A549 (cell line): Measurements from ENCODE around the gene PI4K2B. TPM values are rescaled to one million over a fixed set of nuclear protein-coding genes. Genes with fewer than 3 reads are reported as not detected.

Experiments used
- ATAC-seq, 2 experiments: fragments of 200-7000 bp in 1 of 2; fragments of >200 bp in 1 of 2; cut with Nextera tagmentation in 1 of 2; cut with Tn5 transposase in 1 of 2; 3 replicates each; pipeline versions ENCODE4 v1.8.0 to v1.9.1; 2018 to 2020; ENCODE audit warnings: mild to moderate bottlenecking in 1 of 2, moderate library complexity in 1 of 2
- CTCF ChIA-PET: fragments of 300-600 bp; sonication (Branson Sonifier 250); formaldehyde crosslinking; extraction: SDS; loops from one replicate; lab custom pipeline; 2021; ENCODE audit warnings: antibody characterized with exemption, inconsistent platforms; lab: Yijun Ruan, JAX
- POLR2A ChIA-PET: fragments of 350-600 bp; formaldehyde crosslinking; extraction: SDS; loops from one replicate; lab custom pipeline; 2021; ENCODE audit warnings: antibody characterized with exemption, inconsistent platforms; lab: Yijun Ruan, JAX
- DNase-seq, 2 experiments: peaks; one replicate each; pipeline versions ENCODE4 v3.0.0 to v3.0.0-alpha.2; 2011 to 2016; ENCODE audit warnings: low read depth in 1 of 2, low spot score in 1 of 2
- FAIRE-seq: peaks from 2 replicates; lab custom pipeline; 2011; peaks lifted over from hg19 to GRCh38; lab: Jason Lieb, UNC
- H3K27ac ChIP-seq, 2 experiments: fragments of >200 bp; sonication (Bioruptor Twin); formaldehyde crosslinking; 3 replicates each; pipeline ENCODE4 v1.5.1; 2016 to 2017
- H3K4me1 ChIP-seq: fragments of >200 bp; sonication (Bioruptor Twin); formaldehyde crosslinking; 3 replicates; pipeline ENCODE4 v1.6.1; 2016
- H3K4me2 ChIP-seq: fragments of >200 bp; sonication (Bioruptor Twin); formaldehyde crosslinking; 3 replicates; pipeline ENCODE4 v1.6.1; 2016
- H3K4me3 ChIP-seq: fragments of >200 bp; sonication (Bioruptor Twin); formaldehyde crosslinking; 3 replicates; pipeline ENCODE4 v1.5.1; 2016
- H3K9me3 ChIP-seq: fragments of >200 bp; sonication (Bioruptor Twin); formaldehyde crosslinking; 3 replicates; pipeline ENCODE4 v1.6.1; 2016
- BHLHE40 ChIP-seq: IDR thresholded peaks from 2 replicates; pipeline ENCODE4 v1.6.1; 2012; ENCODE audit warnings: low read depth, low read length, inconsistent platforms
- CHD2 ChIP-seq: fragments of 150-350 bp; IDR thresholded peaks from 2 replicates; pipeline ENCODE4 v1.6.1; 2014; ENCODE audit warnings: low read length; ENCODE audit not compliant: partially characterized antibody
- EHF ChIP-seq: fragments of 250-450 bp; sonication (Bioruptor Pico); IDR thresholded peaks from 2 replicates; pipeline ENCODE4 v1.5.0; 2020; ENCODE audit warnings: mild to moderate bottlenecking
- EP300 ChIP-seq, 2 experiments: fragments of >200 bp; sonication (Bioruptor Twin); formaldehyde crosslinking; IDR thresholded peaks; 2 replicates in 1 of 2; 3 replicates in 1 of 2; pipeline ENCODE4 v1.6.1; 2016 to 2017
- FOSL2 ChIP-seq, 2 experiments: fragments of 450-650 bp in 1 of 2; fragments of >200 bp in 1 of 2; sonication (Bioruptor Twin) in 1 of 2; formaldehyde crosslinking; IDR thresholded peaks; 2 replicates each; pipeline versions ENCODE4 v1.5.0 to v1.6.1; 2016 to 2020; ENCODE audit warnings: mild to moderate bottlenecking in 1 of 2, moderate library complexity in 1 of 2
- HDAC2 ChIP-seq: fragments of 200-600 bp; sonication (generic); IDR thresholded peaks from 2 replicates; pipeline ENCODE4 v1.6.1; 2016
- HEYL ChIP-seq: fragments of 250-450 bp; sonication (Bioruptor Pico); IDR thresholded peaks from 2 replicates; pipeline ENCODE4 v1.8.0; 2021; ENCODE audit warnings: mild to moderate bottlenecking, moderate library complexity
- HMGXB4 ChIP-seq: fragments of 250-450 bp; sonication (Bioruptor Pico); IDR thresholded peaks from 2 replicates; pipeline ENCODE4 v1.5.0; 2021; ENCODE audit warnings: mild to moderate bottlenecking, moderate library complexity, borderline replicate concordance
- KDM1A ChIP-seq: fragments of 200-600 bp; sonication (generic); IDR thresholded peaks from 2 replicates; pipeline ENCODE4 v1.6.1; 2016; ENCODE audit warnings: low read depth, mild to moderate bottlenecking
- KDM5A ChIP-seq: fragments of 200-600 bp; sonication (generic); IDR thresholded peaks from 2 replicates; pipeline ENCODE4 v1.6.1; 2016; ENCODE audit warnings: antibody characterized with exemption, mild to moderate bottlenecking
- MYC ChIP-seq: IDR thresholded peaks from 2 replicates; pipeline ENCODE4 v1.6.1; 2012; ENCODE audit warnings: mild to moderate bottlenecking, inconsistent platforms, low read length, improper control_type of control experiment, borderline replicate concordance
- NFE2L2 ChIP-seq: fragments of 150-350 bp; conservative IDR thresholded peaks from 2 replicates; pipeline ENCODE4 v1.6.1; 2014; ENCODE audit warnings: low read length
- PBX3 ChIP-seq: IDR thresholded peaks from 2 replicates; pipeline ENCODE4 v1.6.1; 2012
- PHF8 ChIP-seq: fragments of 200-600 bp; sonication (generic); IDR thresholded peaks from 2 replicates; pipeline ENCODE4 v1.6.1; 2016; ENCODE audit warnings: low read depth, mild to moderate bottlenecking, antibody characterized with exemption, moderate library complexity, borderline replicate concordance
- RAD21 ChIP-seq, 2 experiments: fragments of >200 bp in 1 of 2; sonication (Bioruptor Twin) in 1 of 2; formaldehyde crosslinking in 1 of 2; IDR thresholded peaks in 1 of 2; conservative IDR thresholded peaks in 1 of 2; 2 replicates in 1 of 2; 3 replicates in 1 of 2; pipeline ENCODE4 v1.6.1; 2012 to 2018; ENCODE audit warnings: inconsistent platforms in 1 of 2
- SMC3 ChIP-seq: fragments of >200 bp; sonication (Bioruptor Twin); formaldehyde crosslinking; IDR thresholded peaks from 3 replicates; pipeline ENCODE4 v1.6.1; 2018; ENCODE audit warnings: inconsistent platforms
- TP53 ChIP-seq: fragments of 250-450 bp; sonication (Bioruptor Pico); IDR thresholded peaks from 2 replicates; pipeline ENCODE4 v1.5.0; 2021; ENCODE audit warnings: mild to moderate bottlenecking, moderate library complexity
- USF2 ChIP-seq: fragments of 450-650 bp; IDR thresholded peaks from 2 replicates; pipeline ENCODE4 v1.6.1; 2014; ENCODE audit warnings: antibody characterized with exemption
- ZFP36 ChIP-seq: fragments of 450-650 bp; IDR thresholded peaks from 2 replicates; pipeline ENCODE4 v1.6.1; 2014; ENCODE audit warnings: borderline replicate concordance; ENCODE audit not compliant: partially characterized antibody
- ZNF302 ChIP-seq: fragments of 250-450 bp; sonication (Bioruptor Pico); IDR thresholded peaks from 2 replicates; pipeline ENCODE4 v1.9.0; 2021; ENCODE audit warnings: inconsistent platforms, mild to moderate bottlenecking, moderate library complexity
- WGBS: methylation state at CpG from one replicate; pipeline ENCODE4 v1.1.6; 2017; ENCODE audit errors: missing lambda C conversion rate; 5-methylcytosine and 5-hydroxymethylcytosine counted together
- polyA plus RNA-seq, 4 experiments: library from polyadenylated mRNA; depleted of rRNA in 3 of 4; stranded (reverse); fragments of >200 nt; fragmentation: RNase III in 1 of 4; extraction: RNeasy Plus Mini Kit Qiagen cat#74134 plus additional on column Dnase treatment in 1 of 4; gene quantifications; 2 replicates in 3 of 4; 3 replicates in 1 of 4; pipeline ENCODE4 v1.2.3, GENCODE V29; 2011 to 2017
- TF ChIP-seq, protein P1 (sequence below): fragments of 250-450 bp; sonication (Bioruptor Pico); IDR thresholded peaks from 2 replicates; pipeline ENCODE4 v1.5.0; 2020; ENCODE audit warnings: low read depth, mild to moderate bottlenecking, moderate library complexity
- TF ChIP-seq, protein P2 (sequence below): fragments of >200 bp; sonication (Bioruptor Twin); formaldehyde crosslinking; IDR thresholded peaks from 3 replicates; pipeline ENCODE4 v1.6.1; 2016

The PI4K2B gene
- polyA plus RNA-seq, 2 of the 4 experiments (the other 2 are of a cell fraction) = 7.7 to 8.4 TPM

- 84% methylated on average over 4 of the region's 4 CpGs for WGBS
- TF ChIP-seq FOSL2 (IDR thresholded peaks at IDR 0.05) (no peak), FOSL2 (CRISPR knock-in tag; IDR thresholded peaks at IDR 0.05) (no peak), ZFP36 (no peak), NFE2L2 (no peak)
- no peaks in the 10 kb centered on the region for H3K9me3 ChIP-seq
- no peak overlapping the region for H3K4me3 ChIP-seq
- CTCF ChIA-PET = no interaction called here
- POLR2A ChIA-PET = no interaction called here
- ATAC-seq (no peak), FAIRE-seq (no peak), DNase-seq (no peak)
- no peak overlapping the region for H3K4me2 ChIP-seq
- H3K27ac ChIP-seq = no peak overlapping the region
- peaks cover 7% of the 10 kb centered on the region; the same call in 1 of the 3 replicates for H3K4me1 ChIP-seq
These were observed 76.4 kb downstream of the PI4K2B start for GRCh38 chr4:25310066-25310802.

DNA sequence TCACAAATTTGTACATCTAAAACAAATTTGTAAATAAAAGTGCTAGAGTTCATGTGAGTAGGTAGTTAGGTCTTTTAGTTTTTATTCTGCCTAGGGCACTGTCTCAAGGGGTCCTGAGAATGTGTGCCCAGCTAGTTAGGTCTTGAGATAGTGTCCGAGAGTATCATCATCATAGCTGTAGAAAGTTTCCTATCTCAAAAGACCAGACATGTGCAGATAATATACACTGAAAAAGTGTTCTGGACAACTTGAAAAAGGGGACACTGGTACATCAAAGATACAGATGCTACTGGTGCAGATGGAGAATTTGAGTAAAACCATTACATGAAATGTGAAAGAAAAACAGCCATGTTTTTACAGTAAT lies 77.0 kb downstream of the PI4K2B start:
- ChIA-PET CTCF (interaction anchor here (0.7 to 1.0 kb wide), 2 partner anchors 57 to 129 kb away, joined by 3 read pairs; no protein-coding TSS in a partner anchor), POLR2A (no interaction called here)
- no peaks in the 10 kb centered on the region for H3K9me3 ChIP-seq
- TF ChIP-seq KDM5A = no peak
- TF ChIP-seq PHF8 = no peak
- no peak for TF ChIP-seq NFE2L2
- TF ChIP-seq EP300 (IDR thresholded peaks at IDR 0.05) = no peak
- TF ChIP-seq CHD2 = no peak
- TF ChIP-seq MYC = no peak
- DNase-seq = no peak
- WGBS = 100% methylated on average over 1 of the region's 1 CpG
- peaks cover 7% of the 10 kb centered on the region; the same call in 1 of the 3 replicates for H3K4me1 ChIP-seq
- no peak for FAIRE-seq
- ATAC-seq = no peak
- H3K27ac ChIP-seq = no peak overlapping the region
- H3K4me3 ChIP-seq = no peak overlapping the region
- H3K4me2 ChIP-seq = no peak overlapping the region

- peak; percentile 95 to 97 for ATAC-seq
- Histone ChIP-seq H3K9me3 (no peaks in the 10 kb centered on the region), H3K4me1 (peaks cover 7% of the 10 kb centered on the region; the same call in 1 of the 3 replicates), H3K4me2 (peak within 1 kb of the TSS; percentile 98), H3K4me3 (peak within 1 kb of the TSS; percentile 95), H3K27ac (peak within 1 kb of the TSS; percentile 80 to 93)
- ChIA-PET POLR2A (interaction anchor here (0.6 to 1.3 kb wide), 6 partner anchors 8 to 153 kb away, joined by 3 to 8 read pairs (median 5); partner anchors contain the start of genes ANAPC4 and SEPSECS), CTCF (interaction anchor here (0.5 to 3.0 kb wide), 35 partner anchors 8 to 1515 kb away, joined by 3 to 31 read pairs (median 4); partner anchors contain the start of gene PI4K2B)
- peak; percentile 18 to 91 for DNase-seq
- under 1% methylated on average over 17 of the region's 40 CpGs for WGBS
- FAIRE-seq = no peak
- TF ChIP-seq HEYL (CRISPR knock-in tag) = no peak
- TF ChIP-seq RAD21 (conservative IDR thresholded peaks at IDR 0.05 in 1 of 2, IDR thresholded peaks at IDR 0.05 in 1 of 2) = peak; percentile 14 to 52; a peak in 3 of 5 replicates
- no peak for TF ChIP-seq FOSL2 (IDR thresholded peaks at IDR 0.05)
- TF ChIP-seq FOSL2 (CRISPR knock-in tag; IDR thresholded peaks at IDR 0.05) = no peak
- no peak for TF ChIP-seq BHLHE40
- no peak for TF ChIP-seq PBX3
- TF ChIP-seq KDM1A = no peak
- TF ChIP-seq ZNF302 (CRISPR knock-in tag) = no peak
- TF ChIP-seq HMGXB4 (CRISPR knock-in tag) = peak; percentile 58; the same call in 1 of the 2 replicates
- TF ChIP-seq, protein P1, sequence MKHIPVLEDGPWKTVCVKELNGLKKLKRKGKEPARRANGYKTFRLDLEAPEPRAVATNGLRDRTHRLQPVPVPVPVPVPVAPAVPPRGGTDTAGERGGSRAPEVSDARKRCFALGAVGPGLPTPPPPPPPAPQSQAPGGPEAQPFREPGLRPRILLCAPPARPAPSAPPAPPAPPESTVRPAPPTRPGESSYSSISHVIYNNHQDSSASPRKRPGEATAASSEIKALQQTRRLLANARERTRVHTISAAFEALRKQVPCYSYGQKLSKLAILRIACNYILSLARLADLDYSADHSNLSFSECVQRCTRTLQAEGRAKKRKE (CRISPR knock-in tag) = no peak
- TF ChIP-seq USF2 = no peak
- TF ChIP-seq PHF8 = peak; percentile 50; the same call in 1 of the 2 replicates
- 0 out of 2 replicates have a peak, but pooled peaks have one; percentile 58 for TF ChIP-seq HDAC2
- TF ChIP-seq, protein P2, sequence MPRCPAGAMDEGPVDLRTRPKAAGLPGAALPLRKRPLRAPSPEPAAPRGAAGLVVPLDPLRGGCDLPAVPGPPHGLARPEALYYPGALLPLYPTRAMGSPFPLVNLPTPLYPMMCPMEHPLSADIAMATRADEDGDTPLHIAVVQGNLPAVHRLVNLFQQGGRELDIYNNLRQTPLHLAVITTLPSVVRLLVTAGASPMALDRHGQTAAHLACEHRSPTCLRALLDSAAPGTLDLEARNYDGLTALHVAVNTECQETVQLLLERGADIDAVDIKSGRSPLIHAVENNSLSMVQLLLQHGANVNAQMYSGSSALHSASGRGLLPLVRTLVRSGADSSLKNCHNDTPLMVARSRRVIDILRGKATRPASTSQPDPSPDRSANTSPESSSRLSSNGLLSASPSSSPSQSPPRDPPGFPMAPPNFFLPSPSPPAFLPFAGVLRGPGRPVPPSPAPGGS = peak; percentile 57; the same call in 1 of the 3 replicates
- TF ChIP-seq TP53 (CRISPR knock-in tag) = no peak
- TF ChIP-seq EHF (CRISPR knock-in tag) = no peak
- peak; percentile 57 for TF ChIP-seq SMC3
These were observed 78.8 kb downstream of the PI4K2B start, which contains the start of gene ZCCHC4 for GRCh38 chr4:25312496-25313200. Gene ZCCHC4, plus strand, starts transcription at chr4:25312774. Its CDS starts 36 bp downstream, at chr4:25312810.
